Esophagus squamous epithelium (tissue), 4 donors: ENCODE results near the gene TRIM39.

Source experiments
- POLR2A ChIP-seq, 4 donors: fragments of 450-650 bp; IDR thresholded peaks; one replicate each; pipeline ENCODE4 v1.6.1; 2017; ENCODE audit warnings: antibody characterized with exemption in 4 of 4, mild to moderate bottlenecking in 4 of 4, moderate library complexity in 3 of 4
- TF ChIP-seq, protein P1 (sequence below), 6 experiments: fragments of 450-650 bp in 4 of 6; fragments of 200-600 bp in 2 of 6; sonication (generic) in 2 of 6; IDR thresholded peaks; one replicate each; pipeline ENCODE4 v1.5.1; 2016 to 2019; ENCODE audit warnings: antibody characterized with exemption in 6 of 6, mild to moderate bottlenecking in 4 of 6, moderate library complexity in 4 of 6

DNA sequence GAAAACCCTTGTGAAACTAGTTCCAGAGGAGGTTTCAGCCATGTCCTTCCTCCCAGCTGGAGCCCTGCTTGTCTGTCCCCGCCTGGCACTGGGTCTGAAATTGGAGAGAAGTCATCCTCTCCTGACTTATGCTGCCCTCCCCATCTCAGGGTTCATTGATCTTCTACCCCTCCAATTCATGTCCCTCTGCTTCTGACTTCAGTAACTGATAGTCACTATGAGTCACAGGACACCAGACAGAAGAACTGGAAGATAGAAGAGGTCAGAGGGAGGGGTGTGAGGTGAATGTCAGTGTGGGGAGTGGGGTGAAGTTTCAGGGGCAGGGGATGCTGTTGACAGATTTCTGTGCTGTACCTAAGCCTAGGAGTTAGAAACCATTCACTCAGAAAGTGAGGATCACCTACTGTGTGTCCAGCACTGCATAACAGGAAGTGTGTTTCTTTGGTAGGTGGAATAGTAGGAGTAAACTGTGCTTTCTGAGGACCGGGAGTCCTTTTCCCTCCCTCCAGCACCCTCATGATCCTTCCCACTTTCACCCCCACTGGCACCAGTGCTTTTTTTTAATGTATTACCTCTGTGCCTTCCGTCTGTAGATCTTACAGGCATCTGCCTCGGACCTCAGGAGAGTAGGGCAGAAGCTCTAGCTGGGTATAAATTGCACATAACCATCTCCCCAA, 17.6 kb downstream of the TRIM39 start:
- no peak for TF ChIP-seq POLR2A (IDR thresholded peaks at IDR 0.05)
- TF ChIP-seq, protein P1, sequence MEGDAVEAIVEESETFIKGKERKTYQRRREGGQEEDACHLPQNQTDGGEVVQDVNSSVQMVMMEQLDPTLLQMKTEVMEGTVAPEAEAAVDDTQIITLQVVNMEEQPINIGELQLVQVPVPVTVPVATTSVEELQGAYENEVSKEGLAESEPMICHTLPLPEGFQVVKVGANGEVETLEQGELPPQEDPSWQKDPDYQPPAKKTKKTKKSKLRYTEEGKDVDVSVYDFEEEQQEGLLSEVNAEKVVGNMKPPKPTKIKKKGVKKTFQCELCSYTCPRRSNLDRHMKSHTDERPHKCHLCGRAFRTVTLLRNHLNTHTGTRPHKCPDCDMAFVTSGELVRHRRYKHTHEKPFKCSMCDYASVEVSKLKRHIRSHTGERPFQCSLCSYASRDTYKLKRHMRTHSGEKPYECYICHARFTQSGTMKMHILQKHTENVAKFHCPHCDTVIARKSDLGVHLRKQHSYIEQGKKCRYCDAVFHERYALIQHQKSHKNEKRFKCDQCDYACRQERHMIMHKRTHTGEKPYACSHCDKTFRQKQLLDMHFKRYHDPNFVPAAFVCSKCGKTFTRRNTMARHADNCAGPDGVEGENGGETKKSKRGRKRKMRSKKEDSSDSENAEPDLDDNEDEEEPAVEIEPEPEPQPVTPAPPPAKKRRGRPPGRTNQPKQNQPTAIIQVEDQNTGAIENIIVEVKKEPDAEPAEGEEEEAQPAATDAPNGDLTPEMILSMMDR (IDR thresholded peaks at IDR 0.05): no peak
